NCI-H748 treated with DMSO at 0.1 percent for 48 hours (cell line): ENCODE data around the gene MAN1A1.

ENCODE experiments used
- DNase-seq: peaks from one replicate; lab custom pipeline; 2025; lab: John Stamatoyannopoulos, UW

Gene MAN1A1

DNA sequence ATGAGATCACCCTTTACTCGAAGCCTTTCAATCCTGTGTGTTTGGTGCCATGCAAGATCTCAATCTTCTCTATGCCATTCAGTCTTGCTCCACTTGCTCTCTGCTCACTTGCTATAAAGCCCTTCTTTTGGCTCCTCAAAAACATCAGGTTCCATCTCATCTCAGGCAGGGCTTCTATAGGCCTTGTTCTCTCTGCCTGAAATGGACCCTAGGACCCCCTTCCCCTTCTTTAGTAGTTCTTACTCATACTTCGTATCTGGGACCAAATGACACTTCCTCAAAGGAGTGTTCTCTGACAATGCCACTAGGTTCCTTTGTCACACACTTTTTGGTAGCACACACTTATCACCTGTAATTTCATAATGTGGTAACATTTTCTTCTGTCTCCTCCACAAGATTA, 154.4 kb downstream of the MAN1A1 start:
- no peak for DNase-seq

DNA sequence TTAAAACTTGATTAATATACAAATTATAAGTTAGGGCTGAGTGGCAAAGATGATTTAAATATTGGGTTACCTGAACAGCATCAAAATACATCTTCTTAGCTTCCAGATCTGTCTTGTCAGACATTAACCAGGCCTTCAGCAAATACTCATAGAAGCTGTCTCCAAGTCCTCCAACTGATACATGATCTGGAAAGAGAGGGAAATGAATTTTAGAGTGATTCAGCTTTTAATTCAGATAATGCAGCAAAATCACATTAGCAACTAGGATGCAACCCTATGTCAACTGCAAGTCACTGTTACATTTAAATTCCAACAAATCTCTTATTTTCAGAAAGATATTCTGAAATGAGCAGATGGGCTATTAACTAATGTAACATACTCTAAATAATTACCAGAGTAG, 155.9 kb downstream of the MAN1A1 start:
- no peak for DNase-seq

DNA sequence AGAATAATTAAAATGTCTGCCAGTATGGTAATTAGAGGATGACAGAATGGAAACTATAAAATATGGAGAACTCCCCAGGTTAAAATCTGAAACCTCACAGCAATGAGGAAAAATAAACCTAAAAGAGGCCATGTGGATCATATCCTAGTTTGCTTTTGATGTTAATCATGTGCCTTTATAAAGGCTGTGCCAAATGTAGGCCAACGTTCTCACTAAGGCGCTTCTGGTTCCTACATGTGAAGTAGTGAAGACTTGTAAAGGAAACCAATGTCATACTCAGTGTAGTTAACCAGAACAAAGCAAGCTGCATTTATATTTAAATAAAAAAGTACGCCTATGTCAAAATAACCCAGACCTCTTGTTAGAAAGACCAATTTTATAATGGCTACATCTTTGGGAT, 157.4 kb downstream of the MAN1A1 start:
- no peak for DNase-seq

DNA sequence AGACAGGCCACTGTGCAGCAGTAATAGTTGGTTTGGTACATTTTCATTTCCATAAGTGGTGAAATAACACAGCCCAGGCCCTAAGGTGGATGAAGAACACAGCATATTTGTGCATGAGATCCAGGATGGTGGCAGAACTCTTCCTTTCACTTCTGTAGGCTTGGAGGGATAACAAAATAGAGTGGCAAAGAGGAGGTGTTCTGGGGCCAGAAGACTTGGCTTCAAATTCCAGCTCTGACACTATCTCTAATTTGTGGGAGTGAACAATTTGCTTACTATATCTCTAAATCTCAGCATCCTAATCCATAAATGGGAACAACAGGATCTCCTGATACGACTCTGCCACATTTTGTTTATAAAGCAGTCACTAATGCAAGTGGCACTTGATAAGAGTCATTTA, 159.4 kb downstream of the MAN1A1 start:
- DNase-seq, result no peak

DNA sequence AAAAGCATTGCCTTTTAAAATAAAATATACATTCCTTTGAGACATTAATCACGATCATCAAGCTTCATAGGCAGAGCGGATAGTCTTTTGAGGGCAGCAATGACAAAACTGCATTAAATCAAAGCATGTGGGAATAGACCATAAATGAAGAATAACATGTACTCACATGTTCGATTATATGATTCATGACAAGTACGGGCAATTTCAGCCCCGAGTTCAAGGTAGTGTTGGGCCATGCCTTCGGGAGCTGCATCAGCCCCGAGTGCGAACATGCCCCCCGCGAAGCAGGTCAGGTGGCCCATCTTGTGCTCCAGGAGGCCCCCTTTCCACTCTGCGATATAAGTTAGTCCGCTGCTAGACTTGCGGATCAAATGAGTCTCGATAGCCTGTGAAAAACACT, 160.1 kb downstream of the MAN1A1 start:
- no peak for DNase-seq

DNA sequence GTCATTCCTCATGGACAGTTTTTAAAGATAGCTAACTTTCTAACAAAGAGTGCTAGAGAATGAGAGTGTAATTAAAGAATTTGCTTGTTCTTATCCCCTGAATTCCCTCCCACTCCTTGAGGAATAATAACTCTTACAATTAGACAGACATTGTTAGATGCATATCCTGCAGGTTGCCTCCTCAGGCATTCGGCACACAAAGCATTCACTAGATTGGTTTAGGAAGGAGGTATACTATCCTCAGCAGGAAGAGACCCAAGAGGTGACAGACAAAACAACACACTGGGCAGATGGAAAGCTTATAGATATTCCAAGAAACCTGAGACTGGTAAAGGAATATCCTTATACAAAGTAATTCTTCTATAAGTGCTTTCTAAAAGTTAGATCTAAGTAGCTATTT, 162.0 kb downstream of the MAN1A1 start:
- DNase-seq, result no peak

DNA sequence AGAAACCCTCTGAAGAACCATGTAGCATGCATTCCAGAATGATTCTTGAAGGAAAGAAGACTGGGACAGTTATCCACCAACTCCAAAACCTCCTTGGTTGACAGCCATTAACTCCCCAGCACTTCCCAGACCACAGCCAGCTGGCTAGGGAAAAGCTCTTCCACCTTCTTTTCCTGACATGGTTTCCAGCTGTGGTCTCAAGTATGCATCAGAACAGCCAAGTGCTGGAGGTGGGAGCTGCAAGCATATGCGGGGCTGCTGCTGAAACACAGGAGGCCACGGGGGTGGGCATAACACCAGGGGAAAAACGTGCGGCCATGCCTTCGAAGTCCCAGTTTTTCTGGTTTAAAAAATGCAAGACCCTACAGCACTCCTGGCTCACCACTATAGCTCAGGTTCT, 163.1 kb downstream of the MAN1A1 start:
- no peak for DNase-seq

DNA sequence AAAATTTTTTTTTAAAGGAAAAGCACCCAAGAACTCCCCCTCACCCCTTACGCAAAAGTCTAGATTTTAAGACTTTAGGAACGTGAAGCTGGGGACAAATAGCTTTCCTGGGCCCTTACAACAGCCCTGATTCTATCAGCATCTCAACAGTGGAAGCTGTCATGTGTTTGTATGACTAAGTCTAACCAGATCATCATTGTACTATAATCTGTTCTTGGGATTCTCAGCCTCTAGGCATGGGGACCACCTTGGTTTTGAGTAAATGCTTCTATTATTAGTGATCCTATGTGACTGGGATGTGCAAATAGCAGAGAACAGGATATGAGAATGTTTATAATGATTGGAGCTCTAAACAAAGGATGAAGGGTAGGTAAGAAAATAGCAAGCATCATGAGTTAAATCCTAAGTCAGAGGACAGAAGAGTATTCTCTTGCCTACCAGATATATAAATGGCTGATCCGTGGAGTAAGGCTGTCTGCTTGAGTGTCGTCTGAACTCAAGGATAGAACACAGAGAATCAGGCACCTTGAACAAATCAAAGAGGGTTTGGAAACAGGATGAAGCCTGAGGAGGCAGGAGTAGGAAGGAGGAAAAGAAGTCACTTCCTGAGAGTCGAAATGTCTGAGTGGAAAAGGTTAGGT, 165.4 kb downstream of the MAN1A1 start:
- no peak for DNase-seq

DNA sequence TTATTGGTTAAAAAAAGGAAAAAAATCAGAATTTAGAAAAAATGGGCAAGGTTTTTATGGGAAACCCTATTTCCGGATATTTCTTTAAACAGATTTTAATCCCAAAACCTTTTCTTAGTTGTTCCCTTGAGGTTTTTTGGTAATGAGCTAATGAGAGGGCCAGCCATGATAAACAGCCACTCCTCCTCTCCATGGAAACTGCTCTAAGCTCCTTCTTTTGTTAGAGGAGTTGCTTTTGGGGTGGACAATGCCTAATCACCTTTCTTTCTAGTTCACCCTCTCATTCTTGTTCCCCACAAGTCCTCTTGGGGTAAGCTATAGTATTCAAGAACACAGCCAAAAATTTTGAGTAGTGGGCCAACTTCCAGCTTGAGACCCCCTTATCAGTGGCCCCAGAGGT, 166.1 kb downstream of the MAN1A1 start:
- DNase-seq, result no peak

DNA sequence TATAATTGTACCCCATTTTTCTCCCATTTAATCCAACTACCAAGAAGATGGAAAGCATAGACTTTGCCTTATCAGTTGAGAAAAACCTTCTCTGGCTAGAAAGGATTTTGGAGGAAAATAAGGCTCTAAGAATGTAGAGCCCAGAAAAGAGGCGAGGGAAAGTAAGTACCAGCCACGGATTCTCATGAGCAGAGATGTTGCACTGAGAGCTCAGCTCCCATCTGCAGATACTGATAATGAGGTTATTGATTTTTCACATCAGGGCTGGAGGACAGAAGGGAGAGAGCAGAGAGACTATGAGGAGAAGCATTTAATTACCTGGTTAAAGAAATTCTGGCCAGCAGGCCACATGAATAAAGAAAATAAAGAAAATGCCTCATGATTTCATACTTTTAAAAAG, 166.7 kb downstream of the MAN1A1 start:
- peak; percentile 75 for DNase-seq

DNA sequence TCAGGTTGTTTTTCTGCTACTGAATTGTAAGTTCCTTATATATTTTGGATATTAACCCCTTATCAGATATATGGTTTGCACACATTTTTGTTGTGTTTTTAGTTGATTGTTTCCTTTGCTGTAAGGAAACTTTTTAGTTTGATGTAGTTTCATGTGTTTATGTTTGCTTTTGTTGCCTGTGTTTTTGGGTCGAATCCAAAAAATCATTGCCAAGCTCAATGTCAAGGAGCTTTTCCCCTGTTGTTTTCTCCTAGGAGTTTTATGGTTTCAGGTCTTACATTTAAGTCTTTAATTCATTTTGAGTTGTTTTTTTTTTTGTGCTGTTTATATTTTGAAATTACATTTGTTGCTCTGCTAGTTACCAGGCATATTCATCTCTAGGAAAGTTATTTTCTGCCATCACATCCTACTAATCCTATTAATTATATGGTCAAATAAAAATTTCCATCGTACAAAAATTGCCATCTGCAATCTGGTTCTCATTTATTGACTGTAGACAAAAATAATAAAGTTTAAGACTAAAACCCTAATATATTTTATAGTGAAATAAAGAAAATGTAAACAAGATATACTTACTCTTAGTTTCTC, 167.3 kb downstream of the MAN1A1 start:
- no peak for DNase-seq

DNA sequence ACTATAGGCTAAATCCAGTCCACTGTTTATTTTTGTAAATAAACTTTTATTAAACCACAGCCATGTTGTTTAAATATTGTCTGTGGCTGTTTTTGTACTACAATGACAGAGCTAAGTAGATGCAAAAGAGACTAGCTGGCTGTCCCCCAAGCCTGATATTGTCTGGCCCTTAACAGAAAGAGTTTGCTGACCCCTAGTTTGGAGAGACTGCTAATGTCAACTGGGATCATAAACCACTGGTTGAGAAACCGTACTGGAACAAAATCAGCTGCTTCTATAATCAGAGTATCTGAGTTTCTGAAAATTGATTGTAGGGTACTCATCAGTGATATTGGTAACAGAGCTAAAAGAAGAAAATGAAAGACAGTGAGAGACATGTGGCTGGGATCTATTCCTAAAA, 168.5 kb downstream of the MAN1A1 start:
- no peak for DNase-seq

DNA sequence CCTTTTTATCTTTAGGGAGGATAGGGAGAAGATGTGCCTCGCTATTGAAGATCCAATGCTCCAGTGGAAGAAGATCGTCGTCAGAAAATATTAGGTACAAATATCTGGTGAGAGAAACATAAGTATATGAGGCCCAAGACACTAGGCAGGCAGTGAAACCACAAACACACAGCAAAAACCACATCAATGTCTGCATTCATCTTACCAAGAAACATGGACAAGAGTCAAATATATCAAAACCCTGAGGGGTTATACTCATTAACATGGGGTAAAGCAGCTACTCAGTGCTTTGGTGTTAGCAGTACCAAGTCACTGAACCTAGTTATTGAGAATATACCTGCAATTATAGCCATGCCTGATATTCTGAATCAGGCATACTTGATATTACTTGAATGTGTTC, 169.7 kb downstream of the MAN1A1 start:
- no peak for DNase-seq

DNA sequence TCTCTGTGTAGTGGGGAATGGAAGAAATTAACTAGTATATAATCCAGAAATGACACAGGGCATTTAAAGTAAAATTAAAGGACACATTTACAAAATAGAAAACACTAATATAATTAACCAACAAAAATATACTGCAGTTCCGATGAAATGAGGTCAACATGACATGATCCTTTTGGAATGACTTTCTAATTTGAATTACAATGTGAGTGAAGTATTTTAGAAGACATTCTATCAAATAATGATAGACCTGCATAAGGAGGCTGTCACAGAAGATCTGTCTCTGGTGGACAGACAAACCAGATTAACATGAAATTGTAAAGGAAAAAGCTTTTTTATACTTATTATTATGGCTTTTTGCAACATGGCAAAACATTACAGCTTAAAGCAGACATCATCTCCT, 170.5 kb downstream of the MAN1A1 start:
- DNase-seq, result no peak

DNA sequence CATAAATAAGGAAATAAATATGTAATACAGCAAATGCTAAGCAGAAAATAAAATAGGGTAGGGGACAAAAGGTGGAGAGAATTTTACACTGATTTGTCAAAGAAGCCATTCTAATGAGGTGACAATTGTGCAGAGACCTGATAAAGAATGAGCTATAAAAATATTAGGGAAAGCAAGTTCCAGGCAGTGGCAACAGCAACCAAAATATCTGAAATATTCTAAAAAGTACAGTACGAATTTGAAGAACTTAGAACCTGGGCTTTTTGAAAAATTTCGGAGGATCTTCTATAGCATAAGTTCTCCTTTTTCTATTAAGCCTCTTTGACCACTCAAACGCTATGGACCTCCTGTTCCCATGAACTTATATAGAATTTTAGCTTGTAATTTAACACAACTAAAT, 173.1 kb downstream of the MAN1A1 start:
- no peak for DNase-seq

DNA sequence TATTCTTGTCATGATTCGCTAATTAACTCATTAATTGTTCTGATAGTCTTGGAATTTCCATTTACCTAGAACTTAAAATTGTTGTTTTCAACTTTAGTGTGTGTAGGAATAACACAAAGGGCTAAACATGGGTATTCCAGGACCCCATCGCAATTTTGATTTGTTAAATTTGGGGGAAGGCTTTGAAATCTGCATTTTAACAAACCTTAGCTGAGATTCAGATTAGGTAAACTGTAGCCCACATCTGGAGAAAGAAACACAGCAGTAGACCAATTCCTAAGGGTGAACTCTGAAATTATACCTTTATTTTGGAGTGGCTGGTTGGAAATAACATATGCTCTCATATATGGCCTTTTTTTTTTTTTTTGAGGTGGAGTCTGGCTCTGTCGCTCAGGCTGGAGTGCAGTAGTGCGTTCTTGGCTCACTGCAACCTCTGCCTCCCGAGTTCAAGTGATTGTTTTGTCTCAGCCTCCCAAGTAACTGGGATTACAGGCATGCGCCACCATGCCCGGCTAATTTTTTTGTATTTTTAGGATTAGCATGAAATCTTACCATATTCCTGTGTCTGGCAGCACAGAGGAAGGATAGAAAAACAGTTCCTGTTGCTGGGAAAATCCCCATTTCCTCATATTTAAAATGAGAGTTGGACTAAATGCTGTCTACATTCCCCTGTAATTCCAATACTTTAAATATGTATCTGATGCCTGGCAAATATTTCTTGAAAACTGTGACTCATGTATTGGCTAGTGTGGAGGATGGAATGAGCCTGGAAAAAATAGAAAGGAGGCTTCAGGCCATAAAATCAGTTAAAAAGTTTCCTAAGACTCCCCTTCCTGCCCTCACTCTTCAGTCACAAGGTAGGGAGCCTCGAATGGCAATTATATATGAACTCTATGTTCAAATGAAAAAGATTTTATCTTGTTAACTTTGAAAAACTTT, 174.4 kb downstream of the MAN1A1 start:
- no peak for DNase-seq

DNA sequence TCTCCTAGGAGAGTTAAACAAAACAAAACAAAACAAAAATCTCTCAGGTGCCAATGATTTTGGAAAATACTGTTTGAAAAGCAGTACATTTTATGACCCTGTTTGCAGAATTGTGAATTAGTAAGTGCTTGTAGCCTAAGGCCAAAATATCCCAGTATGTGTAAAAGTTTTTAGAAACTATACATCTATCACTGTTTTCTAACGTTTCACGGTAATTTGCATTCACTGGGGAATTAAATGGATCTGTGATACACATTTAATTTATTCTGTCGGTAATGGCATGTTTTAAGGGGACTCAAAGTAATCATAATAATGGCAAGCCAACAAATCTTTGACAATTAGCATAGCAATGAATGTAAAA, 175.5 kb downstream of the MAN1A1 start:
- DNase-seq, result no peak

DNA sequence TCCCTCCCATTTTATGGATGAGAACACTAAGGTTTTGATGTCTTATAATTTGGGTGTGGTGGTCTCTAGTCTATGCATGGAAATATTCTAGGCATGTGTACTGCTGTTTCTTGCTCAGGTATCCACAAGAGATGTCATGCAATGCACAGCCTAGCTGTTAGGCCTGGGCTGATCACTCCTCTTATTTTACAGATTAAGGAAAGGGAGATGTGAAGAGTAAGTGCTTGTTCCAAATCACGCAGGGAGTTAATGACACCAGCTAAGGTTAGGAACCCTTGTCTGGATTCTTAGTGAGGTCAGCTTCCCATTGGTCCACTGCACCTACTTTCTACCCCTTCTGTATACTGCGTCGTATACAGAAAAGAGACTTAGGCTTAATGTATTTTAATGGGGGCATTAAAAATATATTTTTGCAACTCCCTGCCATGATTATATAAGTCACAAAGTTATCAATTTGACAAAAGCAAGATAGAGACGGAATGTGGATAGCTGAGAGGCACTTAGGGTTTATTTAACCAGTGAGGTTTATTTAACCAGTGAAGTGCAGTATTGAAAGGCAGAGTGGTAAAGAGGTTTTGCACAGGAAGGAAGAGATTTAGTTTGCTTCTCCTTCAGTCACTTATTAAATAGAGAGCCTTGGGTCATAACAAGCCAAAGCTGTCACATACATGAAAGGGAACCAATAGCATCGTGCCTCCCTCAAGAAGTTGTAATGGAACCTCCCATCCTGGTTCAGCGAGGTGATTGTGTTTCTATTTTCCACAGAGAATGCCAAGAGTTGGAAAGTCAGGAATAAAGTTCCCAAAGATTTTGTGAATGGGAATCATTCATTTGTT, 176.1 kb downstream of the MAN1A1 start:
- no peak for DNase-seq

DNA sequence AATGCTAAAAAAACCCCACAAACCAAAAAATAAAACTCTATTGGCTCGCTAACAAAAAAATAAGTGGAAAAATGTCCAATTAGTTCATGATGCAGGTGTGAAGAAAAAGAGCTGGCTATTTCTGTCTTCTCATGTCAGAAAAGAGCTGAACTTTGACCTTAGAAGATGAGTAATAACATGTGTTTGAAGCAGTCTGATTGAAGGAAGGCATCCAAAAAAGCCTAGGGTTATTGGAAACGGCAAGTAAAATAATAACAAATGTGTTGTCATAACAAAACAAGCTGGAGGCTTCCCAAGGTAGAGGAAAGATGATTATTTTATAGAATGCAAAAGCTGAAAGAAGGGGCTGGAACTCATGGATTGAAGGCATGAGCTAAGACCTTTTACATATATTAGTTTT, 176.7 kb downstream of the MAN1A1 start:
- DNase-seq, result no peak

DNA sequence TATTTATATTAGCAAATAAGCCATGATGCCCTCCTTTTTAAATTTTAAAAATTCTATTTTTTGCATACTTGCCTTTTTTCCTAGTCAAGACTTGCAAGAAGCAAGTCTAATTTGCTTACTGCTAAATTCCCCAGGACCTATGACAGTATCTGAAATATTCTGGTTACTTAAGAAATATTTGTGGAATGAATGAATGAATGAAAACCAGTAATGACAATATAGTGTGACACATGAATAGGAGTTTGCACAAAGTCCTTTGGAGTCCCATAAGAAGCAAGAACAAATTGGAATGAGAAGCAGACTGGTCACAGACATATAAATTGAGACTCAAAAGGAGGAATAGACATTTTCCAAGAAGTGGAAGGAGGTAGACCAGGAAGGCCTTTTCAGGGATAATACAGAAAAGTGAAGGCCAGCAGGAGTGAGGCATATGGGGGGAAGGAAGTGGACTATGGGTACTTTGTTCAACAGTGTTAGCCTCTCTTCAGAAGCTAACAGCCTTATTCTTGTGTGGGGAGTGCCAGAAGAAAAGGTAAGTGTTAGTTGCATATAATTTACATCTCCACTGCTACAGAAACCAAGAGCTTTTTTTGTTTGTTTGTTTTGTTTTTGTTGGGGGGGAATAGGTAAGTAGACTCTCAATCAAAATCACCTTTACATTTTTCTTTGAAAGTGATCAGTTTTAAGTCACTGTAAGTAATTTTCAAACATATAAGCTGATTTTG, 177.5 kb downstream of the MAN1A1 start:
- no peak for DNase-seq

DNA sequence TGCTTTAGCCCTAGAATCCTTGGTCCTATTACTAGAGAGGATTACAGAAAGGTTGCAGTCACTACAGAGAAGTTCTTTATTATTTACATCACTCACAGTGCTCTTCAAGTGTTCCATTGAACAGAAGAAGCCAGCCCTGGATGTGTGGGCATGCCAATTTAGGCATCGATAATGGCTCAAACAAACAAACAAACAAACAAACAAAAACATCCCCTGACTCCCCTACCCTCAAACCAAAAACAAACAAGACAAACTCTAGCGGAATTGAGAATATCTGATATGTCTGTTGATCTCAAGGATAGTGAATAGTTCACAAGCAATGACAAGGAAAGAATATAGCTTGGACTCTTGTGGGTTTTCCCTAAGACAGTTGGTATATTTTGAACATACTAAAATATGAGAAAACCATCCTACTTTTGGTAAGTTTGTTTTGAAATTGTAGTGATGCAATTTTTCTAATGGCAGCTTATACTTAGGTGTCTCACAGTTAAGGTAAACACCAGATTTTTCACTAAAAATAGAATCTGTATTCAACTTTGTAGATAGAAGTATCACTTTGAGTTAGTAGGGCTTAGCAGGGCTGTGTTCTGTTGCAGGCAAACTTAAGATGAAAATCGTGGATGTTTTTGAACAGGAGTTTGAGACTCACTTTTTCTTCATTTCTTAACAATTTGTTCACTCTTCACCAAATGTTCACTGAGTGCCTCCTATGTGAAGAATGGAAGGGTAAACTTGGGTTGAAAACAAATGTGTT, 178.3 kb downstream of the MAN1A1 start:
- DNase-seq, result no peak
